ENCODE measurements around the gene PAX8.

GRCh38 chr2:113228991-113229716 is 49.6 kb downstream of the PAX8 start:
- no peak for TF ChIP-seq CTCF (conservative IDR thresholded peaks at IDR 0.05; ENCODE audit: low read depth, low read length)
- no peak for TF ChIP-seq EZH2 (IDR thresholded peaks at IDR 0.05; ENCODE audit: borderline replicate concordance, low read depth, low read length, poor library complexity, severe bottlenecking)
